Karpas-422 (cell line): ENCODE data around the gene OTOG. TPM values are rescaled to one million over a fixed set of nuclear protein-coding genes. Genes with fewer than 3 reads are reported as not detected.

Experiments
- DNase-seq: peaks from one replicate; pipeline ENCODE4 v3.0.0-alpha.2; 2015
- H2AFZ ChIP-seq: fragments of 200-600 bp; sonication (generic); 2 replicates; pipeline ENCODE4 v1.6.1; 2014; ENCODE audit warnings: antibody characterized with exemption, low read length, mixed read lengths
- H3K27ac ChIP-seq: fragments of 200-600 bp; sonication (generic); 2 replicates; pipeline ENCODE4 v1.5.1; 2014; ENCODE audit warnings: mild to moderate bottlenecking, low read length, moderate library complexity
- H3K27me3 ChIP-seq: fragments of 200-600 bp; sonication (generic); 2 replicates; pipeline ENCODE4 v1.6.1; 2014; ENCODE audit warnings: low read length, mixed read lengths
- H3K36me3 ChIP-seq: fragments of 200-600 bp; sonication (generic); 2 replicates; pipeline ENCODE4 v1.6.1; 2014; ENCODE audit warnings: low read length, mixed read lengths; ENCODE audit not compliant: insufficient read depth
- H3K4me1 ChIP-seq: fragments of 200-600 bp; sonication (generic); 2 replicates; pipeline ENCODE4 v1.6.1; 2014; ENCODE audit warnings: mild to moderate bottlenecking, low read length, mixed read lengths
- H3K4me2 ChIP-seq: fragments of 200-600 bp; sonication (generic); 2 replicates; pipeline ENCODE4 v1.6.1; 2014; ENCODE audit warnings: low read length, low read depth, mild to moderate bottlenecking; ENCODE audit not compliant: poor library complexity, severe bottlenecking
- H3K4me3 ChIP-seq: fragments of 200-600 bp; sonication (generic); 2 replicates; pipeline ENCODE4 v1.5.1; 2014; ENCODE audit warnings: mild to moderate bottlenecking, antibody characterized with exemption, low read length, mixed read lengths
- H3K79me2 ChIP-seq: fragments of 200-600 bp; sonication (generic); 2 replicates; pipeline ENCODE4 v1.6.1; 2014; ENCODE audit warnings: mild to moderate bottlenecking, low read length, mixed read lengths
- H3K9ac ChIP-seq: fragments of 200-600 bp; sonication (generic); 2 replicates; pipeline ENCODE4 v1.6.0; 2014; ENCODE audit warnings: low read length
- H3K9me2 ChIP-seq: fragments of 200-600 bp; sonication (generic), shearing (Covaris generic); replicated peaks from 2 replicates; pipeline ENCODE4 v1.6.0; 2014; ENCODE audit warnings: mild to moderate bottlenecking, low read length, moderate library complexity; ENCODE audit not compliant: insufficient read depth
- H3K9me3 ChIP-seq: fragments of 300-700, 200-600 bp; sonication (generic); 2 replicates; pipeline ENCODE4 v1.6.1; 2014; ENCODE audit warnings: low read length, mixed read lengths
- H4K20me1 ChIP-seq: fragments of 200-600 bp; sonication (generic); 2 replicates; pipeline ENCODE4 v1.6.1; 2014; ENCODE audit warnings: mild to moderate bottlenecking, antibody characterized with exemption, low read length, low read depth; ENCODE audit not compliant: insufficient read depth
- total RNA-seq: library from RNA; depleted of rRNA; stranded (reverse); fragments of >200 nt; shearing (Covaris generic); gene quantifications from 2 replicates; pipeline ENCODE4 v1.2.3, GENCODE V29; 2014; ENCODE audit warnings: low replicate concordance; rRNA removed

Gene OTOG
- total RNA-seq, 1 experiment from 2014 or later = not detected

GRCh38 chr11:17694494-17695110 lies 147.5 kb downstream of the OTOG start:
- no peaks in the 10 kb centered on the region for H3K9me2 ChIP-seq
- no peaks in the 10 kb centered on the region for H3K9me3 ChIP-seq
- no peak overlapping the region for H2AFZ ChIP-seq
- H3K79me2 ChIP-seq = no peaks in the 10 kb centered on the region
- H3K4me3 ChIP-seq = no peak overlapping the region
- H3K27me3 ChIP-seq = no peaks in the 10 kb centered on the region
- no peak overlapping the region for H3K27ac ChIP-seq
- H3K36me3 ChIP-seq = no peaks in the 10 kb centered on the region
- DNase-seq = no peak
- H4K20me1 ChIP-seq = no peaks in the 10 kb centered on the region
- no peak overlapping the region for H3K4me2 ChIP-seq
- no peaks in the 10 kb centered on the region for H3K4me1 ChIP-seq
- H3K9ac ChIP-seq = no peak overlapping the region

GRCh38 chr11:17695454-17696441 lies 148.7 kb downstream of the OTOG start:
- H3K4me2 ChIP-seq = no peak overlapping the region
- no peaks in the 10 kb centered on the region for H3K4me1 ChIP-seq
- no peaks in the 10 kb centered on the region for H3K36me3 ChIP-seq
- no peak overlapping the region for H3K9ac ChIP-seq
- no peaks in the 10 kb centered on the region for H3K27me3 ChIP-seq
- H3K27ac ChIP-seq = no peak overlapping the region
- DNase-seq = no peak
- no peak overlapping the region for H3K4me3 ChIP-seq
- no peaks in the 10 kb centered on the region for H3K9me3 ChIP-seq
- no peaks in the 10 kb centered on the region for H3K79me2 ChIP-seq
- H3K9me2 ChIP-seq = no peaks in the 10 kb centered on the region
- H4K20me1 ChIP-seq = no peaks in the 10 kb centered on the region
- H2AFZ ChIP-seq = no peak overlapping the region

- H3K4me2 ChIP-seq = no peak overlapping the region
- no peak overlapping the region for H2AFZ ChIP-seq
- no peak for DNase-seq
- H3K9ac ChIP-seq = no peak overlapping the region
- no peaks in the 10 kb centered on the region for H3K79me2 ChIP-seq
- H3K9me3 ChIP-seq = no peaks in the 10 kb centered on the region
- H3K4me1 ChIP-seq = no peaks in the 10 kb centered on the region
- H3K27ac ChIP-seq = no peak overlapping the region
- no peaks in the 10 kb centered on the region for H3K27me3 ChIP-seq
- no peaks in the 10 kb centered on the region for H3K36me3 ChIP-seq
- H3K9me2 ChIP-seq = no peaks in the 10 kb centered on the region
- H4K20me1 ChIP-seq = no peaks in the 10 kb centered on the region
- no peak overlapping the region for H3K4me3 ChIP-seq
These were observed 149.7 kb downstream of the OTOG start for GRCh38 chr11:17696741-17697140.

Other genes with a start within 250 kb of the OTOG start
- gene NCR3LG1, start 195.5 kb upstream of the OTOG start, total RNA-seq = 26.4 and 38.6 TPM in 2 replicates
- gene KCNJ11, start 158.6 kb upstream of the OTOG start, total RNA-seq = 0.26 and 0.58 TPM in 2 replicates
- gene ABCC8, start 70.4 kb upstream of the OTOG start, total RNA-seq = not detected in 2 replicates
- gene USH1C, start 2.8 kb upstream of the OTOG start, total RNA-seq = not detected in 2 replicates
- gene MYOD1, start 172.3 kb downstream of the OTOG start, total RNA-seq = not detected in 2 replicates
- not detected in 2 replicates for gene KCNC1, start 187.5 kb downstream of the OTOG start, total RNA-seq